WTC11 (cell line): Measurements from ENCODE around the gene SRRM2. TPM values are rescaled to one million over a fixed set of nuclear protein-coding genes. Genes with fewer than 3 reads are reported as not detected.
A peak's percentile ranks its signal among the peaks of the same experiment; 100 is the strongest.

Source experiments
- ATAC-seq: fragments of 200-7000 bp; cut with Tn5 transposase; 2 replicates; pipeline ENCODE4 v1.10.0; 2021; ENCODE audit warnings: mild to moderate bottlenecking, moderate library complexity
- CTCF ChIA-PET: fragments of 300-600 bp; sonication (Branson Sonifier 250); formaldehyde crosslinking; loops from one replicate; lab custom pipeline; 2021; ENCODE audit warnings: antibody characterized with exemption; lab: Charles Lee
- POLR2A ChIA-PET: fragments of 350-600 bp; sonication (Branson Sonifier 250); formaldehyde crosslinking; loops from one replicate; lab custom pipeline; 2021; ENCODE audit warnings: antibody characterized with exemption; lab: Charles Lee
- DNase-seq: peaks from one replicate; pipeline ENCODE4 v3.0.0; 2021; ENCODE audit warnings: low spot score
- H3K27ac Mint-ChIP-seq: 2 replicates; pipeline ENCODE4 v1.8.0; 2021; ENCODE audit warnings: mixed read lengths
- H3K27me3 Mint-ChIP-seq: 2 replicates; pipeline ENCODE4 v1.8.0; 2021; ENCODE audit warnings: low read depth, mild to moderate bottlenecking, moderate library complexity, mixed read lengths
- H3K36me3 Mint-ChIP-seq: 2 replicates; pipeline ENCODE4 v1.8.0; 2021; ENCODE audit warnings: mixed read lengths
- H3K4me1 Mint-ChIP-seq: 2 replicates; pipeline ENCODE4 v1.8.0; 2022; ENCODE audit warnings: mixed read lengths
- H3K4me3 Mint-ChIP-seq: 2 replicates; pipeline ENCODE4 v1.8.0; 2021; ENCODE audit warnings: mild to moderate bottlenecking, moderate library complexity, mixed read lengths
- H3K9me3 Mint-ChIP-seq: 2 replicates; pipeline ENCODE4 v1.8.0; 2021; ENCODE audit warnings: mixed read lengths
- AR ChIP-seq: fragments of 250-450 bp; sonication (Bioruptor Pico); IDR thresholded peaks from 2 replicates; pipeline ENCODE4 v1.9.0; 2021; ENCODE audit warnings: mild to moderate bottlenecking
- ATF2 ChIP-seq: sonication (generic); formaldehyde crosslinking; IDR thresholded peaks from 2 replicates; pipeline ENCODE4 v1.8.1; 2022; ENCODE audit warnings: low read depth, missing genetic modification reagents, borderline replicate concordance
- E2F1 ChIP-seq: sonication (generic); formaldehyde crosslinking; IDR thresholded peaks from 2 replicates; pipeline ENCODE4 v1.8.0; 2022; ENCODE audit warnings: mild to moderate bottlenecking, missing genetic modification reagents
- ESRRA ChIP-seq: sonication (generic); formaldehyde crosslinking; IDR thresholded peaks from 2 replicates; pipeline ENCODE4 v1.8.1; 2022; ENCODE audit warnings: mild to moderate bottlenecking, missing genetic modification reagents, borderline replicate concordance
- FOXJ3 ChIP-seq: sonication (generic); formaldehyde crosslinking; IDR thresholded peaks from 2 replicates; pipeline ENCODE4 v1.9.0; 2021; ENCODE audit warnings: missing genetic modification reagents, mild to moderate bottlenecking, borderline replicate concordance
- GABPB1 ChIP-seq: sonication (generic); formaldehyde crosslinking; IDR thresholded peaks from 2 replicates; pipeline ENCODE4 v1.8.1; 2023; ENCODE audit warnings: mild to moderate bottlenecking, missing genetic modification reagents
- HMGA2 ChIP-seq: fragments of 250-450 bp; sonication (Bioruptor Pico); IDR thresholded peaks from 2 replicates; pipeline ENCODE4 v1.4.0; 2021; ENCODE audit warnings: mild to moderate bottlenecking, moderate library complexity
- NR1H2 ChIP-seq: sonication (generic); formaldehyde crosslinking; IDR thresholded peaks from 2 replicates; pipeline ENCODE4 v1.9.0; 2021; ENCODE audit warnings: mild to moderate bottlenecking, moderate library complexity, missing genetic modification reagents
- NR2C2 ChIP-seq: sonication (generic); formaldehyde crosslinking; IDR thresholded peaks from 2 replicates; pipeline ENCODE4 v1.8.0; 2022; ENCODE audit warnings: mild to moderate bottlenecking, missing genetic modification reagents
- NR3C1 ChIP-seq: sonication (generic); formaldehyde crosslinking; conservative IDR thresholded peaks from 2 replicates; pipeline ENCODE4 v1.8.1; 2023; ENCODE audit warnings: low read depth, mild to moderate bottlenecking, missing genetic modification reagents
- SMAD3 ChIP-seq: sonication (generic); formaldehyde crosslinking; IDR thresholded peaks from 2 replicates; pipeline ENCODE4 v1.8.0; 2022; ENCODE audit warnings: missing genetic modification reagents, mild to moderate bottlenecking, borderline replicate concordance
- USF2 ChIP-seq: sonication (generic); formaldehyde crosslinking; IDR thresholded peaks from 2 replicates; pipeline ENCODE4 v1.8.1; 2023; ENCODE audit warnings: mild to moderate bottlenecking, missing genetic modification reagents, moderate library complexity
- ZNF138 ChIP-seq: sonication (generic); formaldehyde crosslinking; conservative IDR thresholded peaks from 2 replicates; pipeline ENCODE4 v1.8.1; 2022; ENCODE audit warnings: mild to moderate bottlenecking, moderate library complexity, missing genetic modification reagents
- ZNF263 ChIP-seq: sonication (generic); formaldehyde crosslinking; IDR thresholded peaks from 2 replicates; pipeline ENCODE4 v1.8.1; 2022; ENCODE audit warnings: low read depth, mild to moderate bottlenecking, moderate library complexity, missing genetic modification reagents
- ZNF317 ChIP-seq: sonication (generic); formaldehyde crosslinking; IDR thresholded peaks from 2 replicates; pipeline ENCODE4 v1.8.1; 2023; ENCODE audit warnings: low read depth, mild to moderate bottlenecking, moderate library complexity, missing genetic modification reagents, borderline replicate concordance
- ZNF416 ChIP-seq: fragments of 250-450 bp; sonication (Bioruptor Pico); IDR thresholded peaks from 2 replicates; pipeline ENCODE4 v1.9.0; 2021; ENCODE audit warnings: mild to moderate bottlenecking, inconsistent platforms
- ZNF512 ChIP-seq: sonication (generic); formaldehyde crosslinking; IDR thresholded peaks from 2 replicates; pipeline ENCODE4 v1.8.1; 2022; ENCODE audit warnings: missing genetic modification reagents, borderline replicate concordance
- ZNF532 ChIP-seq: fragments of 250-450 bp; sonication (Bioruptor Pico); IDR thresholded peaks from 2 replicates; pipeline ENCODE4 v1.9.0; 2021; ENCODE audit warnings: mild to moderate bottlenecking, borderline replicate concordance
- total RNA-seq: library from RNA; stranded (reverse); gene quantifications from 3 replicates; pipeline ENCODE4 v1.2.3, GENCODE V29; 2021

Gene SRRM2
- total RNA-seq, 1 experiment from 2014 or later, result 823 TPM

GRCh38 chr16:2779978-2780898 is 27.8 kb downstream of the SRRM2 start (continued):
- no peak for TF ChIP-seq E2F1 (CRISPR knock-in tag)
- no peak for TF ChIP-seq ZNF317
- no peak for TF ChIP-seq SMAD3 (CRISPR knock-in tag)
- no peak for TF ChIP-seq NR1H2 (CRISPR knock-in tag)
- TF ChIP-seq ESRRA (CRISPR knock-in tag), result no peak
- no peak for TF ChIP-seq NR2C2 (CRISPR knock-in tag)
- TF ChIP-seq GABPB1 (CRISPR knock-in tag), result no peak
- no peak for TF ChIP-seq ZNF512 (CRISPR knock-in tag)
- TF ChIP-seq ZNF138, result no peak
- no peak for TF ChIP-seq ZNF263 (CRISPR knock-in tag)
- TF ChIP-seq USF2 (CRISPR knock-in tag), result no peak

GRCh38 chr16:2782583-2783351 is 30.3 kb downstream of the SRRM2 start:
- Mint-ChIP-seq H3K4me1 (peaks cover 20% of the 10 kb centered on the region), H3K9me3 (no peaks in the 10 kb centered on the region), H3K4me3 (no peak overlapping the region), H3K27ac (no peak overlapping the region), H3K36me3 (no peaks in the 10 kb centered on the region), H3K27me3 (peaks cover 35% of the 10 kb centered on the region)
- ATAC-seq, result peak; percentile 24
- DNase-seq, result peak; percentile 7
- CTCF ChIA-PET, result interaction anchor here (1.3 to 1.5 kb wide), 2 partner anchors 28 to 144 kb away, joined by 4 to 5 read pairs; no protein-coding TSS in a partner anchor
- POLR2A ChIA-PET, result interaction anchor here (1.0 kb wide), 1 partner anchor 123 kb away, joined by 3 read pairs; no protein-coding TSS in a partner anchor
- no peak for TF ChIP-seq NR3C1
- TF ChIP-seq FOXJ3 (CRISPR knock-in tag), result no peak
- no peak for TF ChIP-seq ZNF532
- TF ChIP-seq ATF2, result no peak
- TF ChIP-seq ZNF416 (CRISPR knock-in tag), result no peak
- no peak for TF ChIP-seq ZNF138
- TF ChIP-seq AR, result no peak
- TF ChIP-seq NR2C2 (CRISPR knock-in tag), result no peak
- TF ChIP-seq HMGA2 (CRISPR knock-in tag), result no peak
